ENCODE results near the gene ASZ1.

The ASZ1 gene

GRCh38 chr7:117324960-117325359, 102.3 kb downstream of the ASZ1 start:
- no peak for DNase-seq (ENCODE audit: low read depth in 1 of 2, low spot score in 1 of 2)
- peaks cover 52% of the 10 kb centered on the region for H3K27me3 ChIP-seq (ENCODE audit: insufficient read depth, poor library complexity, severe bottlenecking)
- no peak for TF ChIP-seq POLR2AphosphoS5 (IDR thresholded peaks at IDR 0.05; ENCODE audit: low read depth)
- no peak for TF ChIP-seq SPI1 (IDR thresholded peaks at IDR 0.05; ENCODE audit: borderline replicate concordance, low read depth)
- no peak for TF ChIP-seq REST (IDR thresholded peaks at IDR 0.05; ENCODE audit: insufficient replicate concordance, low read depth)
- no peak for TF ChIP-seq GABPA (IDR thresholded peaks at IDR 0.05; ENCODE audit: low read depth)
- no peak for TF ChIP-seq CTCF (IDR thresholded peaks at IDR 0.05; ENCODE audit: insufficient read depth, low read length)
- no peak overlapping the region for H3K4me3 ChIP-seq (replicated peaks; ENCODE audit: insufficient read depth, low read length)
- H3K27ac ChIP-seq (replicated peaks) = no peak overlapping the region

- H3K27me3 ChIP-seq (ENCODE audit: insufficient read depth, poor library complexity, severe bottlenecking) = peaks cover 52% of the 10 kb centered on the region
- DNase-seq (ENCODE audit: low read depth in 1 of 2, low spot score in 1 of 2) = no peak
- H3K4me3 ChIP-seq (replicated peaks; ENCODE audit: insufficient read depth, low read length) = no peak overlapping the region
- H3K27ac ChIP-seq (replicated peaks) = no peak overlapping the region
- TF ChIP-seq POLR2AphosphoS5 (IDR thresholded peaks at IDR 0.05; ENCODE audit: low read depth) (no peak), CTCF (IDR thresholded peaks at IDR 0.05; ENCODE audit: insufficient read depth, low read length) (no peak), REST (IDR thresholded peaks at IDR 0.05; ENCODE audit: insufficient replicate concordance, low read depth) (no peak), SPI1 (IDR thresholded peaks at IDR 0.05; ENCODE audit: borderline replicate concordance, low read depth) (no peak), GABPA (IDR thresholded peaks at IDR 0.05; ENCODE audit: low read depth) (no peak)
Observed at GRCh38 chr7:117323851-117324711, 103.2 kb downstream of the ASZ1 start.

GRCh38 chr7:117323305-117323850, 103.9 kb downstream of the ASZ1 start:
- Histone ChIP-seq H3K27me3 (ENCODE audit: insufficient read depth, poor library complexity, severe bottlenecking) (peaks cover 52% of the 10 kb centered on the region), H3K27ac (replicated peaks) (no peak overlapping the region), H3K4me3 (replicated peaks; ENCODE audit: insufficient read depth, low read length) (no peak overlapping the region)
- TF ChIP-seq REST (IDR thresholded peaks at IDR 0.05; ENCODE audit: insufficient replicate concordance, low read depth) = no peak
- no peak for TF ChIP-seq GABPA (IDR thresholded peaks at IDR 0.05; ENCODE audit: low read depth)
- no peak for TF ChIP-seq POLR2AphosphoS5 (IDR thresholded peaks at IDR 0.05; ENCODE audit: low read depth)
- TF ChIP-seq SPI1 (IDR thresholded peaks at IDR 0.05; ENCODE audit: borderline replicate concordance, low read depth) = no peak
- TF ChIP-seq CTCF (IDR thresholded peaks at IDR 0.05; ENCODE audit: insufficient read depth, low read length) = no peak
- DNase-seq (ENCODE audit: low read depth in 1 of 2, low spot score in 1 of 2) = no peak

Data from HL-60 (cell line).